H1 (cell line): Measurements from ENCODE around the gene AAGAB. TPM values are rescaled to one million over a fixed set of nuclear protein-coding genes. Genes with fewer than 3 reads are reported as not detected.
A peak's percentile ranks its signal among the peaks of the same experiment; 100 is the strongest.

ENCODE experiments used
- ASH2L ChIP-seq: fragments of 200-600, 300-600 bp; sonication (generic); IDR thresholded peaks from one replicate; pipeline ENCODE4 v1.7.1; 2017; ENCODE audit warnings: low read length
- ATF2 ChIP-seq: IDR thresholded peaks from 2 replicates; pipeline ENCODE4 v1.6.1; 2012; ENCODE audit warnings: low read length, inconsistent platforms
- BRCA1 ChIP-seq: IDR thresholded peaks from 2 replicates; pipeline ENCODE4 v1.6.1; 2012; ENCODE audit warnings: low read depth, low read length, improper control_type of control experiment
- CHD2 ChIP-seq: IDR thresholded peaks from 2 replicates; pipeline ENCODE4 v1.6.1; 2012; ENCODE audit warnings: low read length, improper control_type of control experiment
- FOSL1 ChIP-seq: IDR thresholded peaks from 2 replicates; pipeline ENCODE4 v1.6.1; 2011; ENCODE audit warnings: mild to moderate bottlenecking, low read depth, low read length, moderate library complexity; ENCODE audit not compliant: insufficient read depth
- GABPA ChIP-seq: IDR thresholded peaks from 2 replicates; pipeline ENCODE4 v1.6.1; 2011; ENCODE audit warnings: mild to moderate bottlenecking, low read length, moderate library complexity, borderline replicate concordance; ENCODE audit not compliant: insufficient read depth
- HDAC6 ChIP-seq: IDR thresholded peaks from one replicate; pipeline ENCODE4 v1.7.1; 2012; ENCODE audit warnings: low read depth, mild to moderate bottlenecking, inconsistent platforms, low read length, moderate library complexity
- KDM5A ChIP-seq: fragments of 200-600 bp; IDR thresholded peaks from 2 replicates; pipeline ENCODE4 v1.7.1; 2012; ENCODE audit warnings: mild to moderate bottlenecking, low read length, inconsistent platforms, mixed read lengths
- MAFK ChIP-seq: IDR thresholded peaks from 2 replicates; pipeline ENCODE4 v1.6.1; 2012; ENCODE audit warnings: low read depth, mild to moderate bottlenecking, improper control_type of control experiment, low read length
- POLR2AphosphoS5 ChIP-seq: IDR thresholded peaks from 2 replicates; pipeline ENCODE4 v1.6.1; 2011; ENCODE audit warnings: low read depth, low read length
- RFX5 ChIP-seq: IDR thresholded peaks from 2 replicates; pipeline ENCODE4 v1.6.1; 2011; ENCODE audit warnings: low read depth, low read length, improper control_type of control experiment, borderline replicate concordance
- RNF2 ChIP-seq: fragments of 200-900, 300-1000 bp; sonication (generic); IDR thresholded peaks from 2 replicates; pipeline ENCODE4 v1.7.1; 2016; ENCODE audit warnings: borderline replicate concordance, low read depth, mild to moderate bottlenecking, antibody characterized with exemption, low read length; ENCODE audit not compliant: poor library complexity, severe bottlenecking; ENCODE audit errors: missing control alignments
- SP4 ChIP-seq: IDR thresholded peaks from 2 replicates; pipeline ENCODE4 v1.6.1; 2012; ENCODE audit warnings: low read length, inconsistent platforms
- TAF7 ChIP-seq: optimal IDR thresholded peaks from 2 replicates; pipeline ENCODE3; 2011; ENCODE audit warnings: low read depth, mild to moderate bottlenecking, inconsistent platforms, low read length, moderate library complexity, borderline replicate concordance
- TBP ChIP-seq: IDR thresholded peaks from 2 replicates; pipeline ENCODE4 v1.6.1; 2011; ENCODE audit warnings: low read depth, low read length, improper control_type of control experiment
- TCF12 ChIP-seq: IDR thresholded peaks from 2 replicates; pipeline ENCODE4 v1.6.1; 2011; ENCODE audit warnings: low read depth, mild to moderate bottlenecking, low read length
- USF2 ChIP-seq: IDR thresholded peaks from 2 replicates; pipeline ENCODE4 v1.6.1; 2011; ENCODE audit warnings: low read length, improper control_type of control experiment
- ZNF274 ChIP-seq: IDR thresholded peaks from 2 replicates; pipeline ENCODE4 v1.7.0; 2012; ENCODE audit warnings: low read length, borderline replicate concordance; ENCODE audit errors: extremely low read depth
- polyA plus RNA-seq, 7 experiments: library from polyadenylated mRNA; depleted of rRNA in 3 of 7; stranded (reverse) in 5 of 7; unstranded in 2 of 7; fragments of >200 nt in 5 of 7; fragments of 200-250 nt in 2 of 7; gene quantifications; 1 replicate in 5 of 7; 2 replicates in 1 of 7; 4 replicates in 1 of 7; pipeline versions ENCODE4 v1.2.1 to v1.2.3, GENCODE V29; 2011 to 2013; ENCODE audit warnings: missing spikeins in 2 of 7, mixed read lengths in 2 of 7
- total RNA-seq: library from RNA; stranded (reverse); fragmentation: NEBNext Ultra II Directional; extraction: Animal tissue kit (Norgen Biotek cat#: 25700); gene quantifications from 2 replicates; pipeline ENCODE4 v1.2.1, GENCODE V29; 2021
- TF ChIP-seq, protein P1 (sequence below): IDR thresholded peaks from 2 replicates; pipeline ENCODE4 v1.6.1; 2011; ENCODE audit warnings: low read depth, mild to moderate bottlenecking, low read length; ENCODE audit not compliant: insufficient read depth

Gene AAGAB
- total and polyA plus RNA-seq, 2 of the 8 experiments (the other 6 are each of a cell fraction or from before 2014, with no cell fraction given): 20.1 to 45.9 TPM

DNA sequence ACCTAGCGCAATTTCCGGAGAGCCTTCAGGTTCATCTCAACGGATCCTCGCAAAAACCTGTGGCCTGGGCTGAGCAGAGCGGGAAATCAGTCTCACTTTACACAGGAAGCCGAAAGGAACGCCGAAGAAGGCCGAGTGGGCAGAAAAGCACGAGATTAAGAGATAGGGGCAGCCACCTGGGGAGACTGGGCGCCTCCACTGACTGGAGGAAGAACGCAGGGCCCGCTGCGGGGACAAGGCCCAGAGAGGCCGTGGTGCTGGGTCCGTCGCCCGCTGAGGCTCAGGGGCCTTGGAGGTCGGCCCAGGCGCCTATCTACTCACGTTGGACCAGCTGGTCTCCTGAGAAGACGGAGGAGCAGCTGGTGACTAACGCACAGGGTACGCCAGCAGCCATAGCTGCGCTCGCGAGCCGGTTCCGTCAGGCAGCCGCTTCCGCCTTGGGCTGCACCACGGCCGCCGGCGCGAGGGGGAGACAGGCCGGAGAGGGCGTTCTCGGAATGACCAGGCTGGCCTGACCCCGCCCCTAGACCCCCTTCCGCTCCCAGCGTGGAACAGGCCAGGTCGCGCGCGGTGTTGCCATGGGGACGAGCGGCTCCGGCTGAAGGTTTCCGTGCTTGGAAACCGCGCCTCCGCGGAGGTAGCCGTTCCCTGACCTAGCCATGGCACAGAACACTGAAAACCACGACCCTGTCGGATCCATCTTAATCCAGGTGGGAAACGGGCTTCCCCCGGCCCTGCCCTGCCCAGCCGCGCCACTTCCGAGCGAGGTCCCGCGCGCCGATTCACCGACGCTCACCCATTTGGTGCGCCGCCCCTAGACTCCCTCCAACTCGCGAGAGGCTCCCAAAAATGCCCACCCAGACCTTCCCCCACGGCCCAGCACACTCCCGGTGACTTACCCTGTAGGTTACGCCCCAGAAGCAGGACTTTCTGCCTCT lies at the start of gene AAGAB, which contains the start of gene IQCH (continued):
- TF ChIP-seq FOSL1: no peak
- no peak for TF ChIP-seq USF2
- TF ChIP-seq ATF2: no peak
- TF ChIP-seq CHD2: no peak; the same call in 1 of the 2 replicates
- TF ChIP-seq RFX5: peak; percentile 70; the same call in 1 of the 2 replicates
- TF ChIP-seq TCF12: 0 out of 2 replicates have a peak, but pooled peaks have one; percentile 19
- 0 out of 2 replicates have a peak, but pooled peaks have one; percentile 7 for TF ChIP-seq MAFK
- peak; percentile 98 for TF ChIP-seq SP4
- TF ChIP-seq, protein P1, sequence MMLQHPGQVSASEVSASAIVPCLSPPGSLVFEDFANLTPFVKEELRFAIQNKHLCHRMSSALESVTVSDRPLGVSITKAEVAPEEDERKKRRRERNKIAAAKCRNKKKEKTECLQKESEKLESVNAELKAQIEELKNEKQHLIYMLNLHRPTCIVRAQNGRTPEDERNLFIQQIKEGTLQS: no peak
- TF ChIP-seq POLR2AphosphoS5: peak; percentile 62; the same call in 1 of the 2 replicates
- TF ChIP-seq KDM5A: peak; percentile 73; the same call in 1 of the 2 replicates
- TF ChIP-seq TAF7: peak; percentile 52
- TF ChIP-seq ZNF274: no peak
- no peak for TF ChIP-seq GABPA
- TF ChIP-seq ASH2L: peak; percentile 79
- TF ChIP-seq BRCA1: peak; percentile 54; the same call in 1 of the 2 replicates
- peak; percentile 86 for TF ChIP-seq TBP
- no peak for TF ChIP-seq HDAC6
- TF ChIP-seq RNF2: no peak
